DMS114 treated with DMSO at 0.1 percent for 48 hours (cell line): ENCODE data around the gene PPP1R26.
"Not testable (repeated sequence)": the region's sequence is repeated elsewhere in the genome, so short reads cannot be mapped to it uniquely, and the experiment has no call there.

Experiments
- DNase-seq: peaks from one replicate; lab custom pipeline; 2025; ENCODE audit not compliant: unreplicated experiment; lab: John Stamatoyannopoulos, UW

PPP1R26 gene

GRCh38 chr9:135519179-135519971 lies 39.8 kb downstream of the PPP1R26 start:
- no peak for DNase-seq

GRCh38 chr9:135520916-135521607 lies 41.5 kb downstream of the PPP1R26 start, which contains the start of gene LCN1:
Gene LCN1, plus strand, starts transcription at chr9:135521440. Its CDS starts 58 bp downstream, at chr9:135521498.
- no peak for DNase-seq

- DNase-seq, result no peak
Measured at GRCh38 chr9:135521608-135522095, 42.1 kb downstream of the PPP1R26 start.

- DNase-seq, result no peak
Measured at GRCh38 chr9:135522137-135522877, 42.7 kb downstream of the PPP1R26 start.

- DNase-seq, result no peak
Measured at GRCh38 chr9:135522931-135523330, 43.3 kb downstream of the PPP1R26 start.

GRCh38 chr9:135523521-135524129 lies 44.0 kb downstream of the PPP1R26 start:
- DNase-seq, result no peak

GRCh38 chr9:135524130-135524861 lies 44.7 kb downstream of the PPP1R26 start:
- no peak for DNase-seq

GRCh38 chr9:135525241-135526088 lies 45.9 kb downstream of the PPP1R26 start:
- DNase-seq, result no peak

GRCh38 chr9:135526089-135526729 lies 46.6 kb downstream of the PPP1R26 start:
- DNase-seq, result no peak

- DNase-seq, result no peak
Measured at GRCh38 chr9:135526730-135527571, 47.4 kb downstream of the PPP1R26 start.

- not testable (repeated sequence) for DNase-seq
Measured at GRCh38 chr9:135528842-135529435, 49.4 kb downstream of the PPP1R26 start.

- DNase-seq, result no peak
Measured at GRCh38 chr9:135530146-135530545, 50.6 kb downstream of the PPP1R26 start.

GRCh38 chr9:135531096-135531495 lies 51.5 kb downstream of the PPP1R26 start:
- no peak for DNase-seq

- no peak for DNase-seq
Measured at GRCh38 chr9:135533113-135533512, 53.5 kb downstream of the PPP1R26 start.

- no peak for DNase-seq
Measured at GRCh38 chr9:135533674-135534073, 54.1 kb downstream of the PPP1R26 start.

- DNase-seq, result not testable (repeated sequence)
Measured at GRCh38 chr9:135534192-135534711, 54.7 kb downstream of the PPP1R26 start.

- not testable (repeated sequence) for DNase-seq
Measured at GRCh38 chr9:135534826-135535225, 55.2 kb downstream of the PPP1R26 start.
